Gastrocnemius medialis (tissue), 4 donors: ENCODE data around the gene TGM3. TPM values are rescaled to one million over a fixed set of nuclear protein-coding genes. Genes with fewer than 3 reads are reported as not detected.
"Not testable (repeated sequence)": the region's sequence is repeated elsewhere in the genome, so short reads cannot be mapped to it uniquely, and the experiment has no call there.

ENCODE experiments used
- ATAC-seq, 2 donors: fragments of 150-250 bp; one replicate each; pipeline ENCODE4 v1.9.1; 2016
- DNase-seq, 2 donors: peaks; one replicate each; pipeline ENCODE4 v3.0.0-alpha.2; 2019
- H3K27ac ChIP-seq, 4 donors: fragments of 200-600 bp; sonication (generic); 1 replicate in 1 of 4; 2 replicates in 3 of 4; pipeline ENCODE4 v1.5.1; 2016 to 2018; ENCODE audit warnings: mild to moderate bottlenecking in 2 of 4, moderate library complexity in 1 of 4
- H3K27me3 ChIP-seq, 3 donors: fragments of 200-600 bp; sonication (generic) in 2 of 3; 1 replicate in 1 of 3; 2 replicates in 2 of 3; pipeline versions ENCODE4 v1.5.1 to v1.6.0; 2016 to 2019; ENCODE audit warnings: mild to moderate bottlenecking in 1 of 3, moderate library complexity in 1 of 3
- H3K36me3 ChIP-seq, 2 donors: fragments of 200-600 bp; sonication (generic) in 1 of 2; one replicate each; pipeline ENCODE4 v1.5.1; 2017 to 2018
- H3K4me1 ChIP-seq, 2 donors: fragments of 200-600 bp; sonication (generic) in 1 of 2; one replicate each; pipeline ENCODE4 v1.5.1; 2016 to 2017; ENCODE audit warnings: mild to moderate bottlenecking in 2 of 2
- H3K4me3 ChIP-seq, 4 donors: fragments of 200-600 bp; sonication (generic) in 3 of 4; 1 replicate in 1 of 4; 2 replicates in 3 of 4; pipeline ENCODE4 v1.5.1; 2016 to 2019; ENCODE audit warnings: mild to moderate bottlenecking in 2 of 4
- H3K9me3 ChIP-seq, 3 donors: fragments of 200-600 bp; sonication (generic) in 2 of 3; 1 replicate in 1 of 3; 2 replicates in 2 of 3; pipeline ENCODE4 v1.5.1; 2016 to 2019
- POLR2A ChIP-seq, 2 donors: fragments of 450-650 bp; IDR thresholded peaks; one replicate each; pipeline ENCODE4 v1.6.1; 2017; ENCODE audit warnings: antibody characterized with exemption in 2 of 2, mild to moderate bottlenecking in 2 of 2, moderate library complexity in 2 of 2
- in situ Hi-C, 4 donors: fragments of 200-750 bp; cut with MboI; loops; one replicate each; pipeline versions ENCODE4 v1.15.0 to v1.8.0; 2017; ENCODE audit warnings: low sequenced_read_pairs in 4 of 4
- intact Hi-C: fragments of 100-400 bp; cut with DNase I; formaldehyde crosslinking; loops from one replicate; pipeline ENCODE4 v1.15.1; 2023; ENCODE audit warnings: low total_unique reads
- total RNA-seq, 4 donors: library from RNA; depleted of rRNA; stranded (reverse); fragments of >200 nt; gene quantifications; one replicate each; pipeline versions ENCODE4 v1.1.0 to v1.2.3, GENCODE V29; 2016
- TF ChIP-seq, protein P1 (sequence below), 5 experiments: fragments of 450-650 bp in 3 of 5; fragments of 200-600 bp in 2 of 5; sonication (generic) in 2 of 5; IDR thresholded peaks in 4 of 5; conservative IDR thresholded peaks in 1 of 5; 1 replicate in 4 of 5; 2 replicates in 1 of 5; pipeline ENCODE4 v1.5.1; 2016 to 2019; ENCODE audit warnings: antibody characterized with exemption in 5 of 5, mild to moderate bottlenecking in 3 of 5, moderate library complexity in 3 of 5

The TGM3 gene
- total RNA-seq, 4 donors from 2014 or later = not detected

DNA sequence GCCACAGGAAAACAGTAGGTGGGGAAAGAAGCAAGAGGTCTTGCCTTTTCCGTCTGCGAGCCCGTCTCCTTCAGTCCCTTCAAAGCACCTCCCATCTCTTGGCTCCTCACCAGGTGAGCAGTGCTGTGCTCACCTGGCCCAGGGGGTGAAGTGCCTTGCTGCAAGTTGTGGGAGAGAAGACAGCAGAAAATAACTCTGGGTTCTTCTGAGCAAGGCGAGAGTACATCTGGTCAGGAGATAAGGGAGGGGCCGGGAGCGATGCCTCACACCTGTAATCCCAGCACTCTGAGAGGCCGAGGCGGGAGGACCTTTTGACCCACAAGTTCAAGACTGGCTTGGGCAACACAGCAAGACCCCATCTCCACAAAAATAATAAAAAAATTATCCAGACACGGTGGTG is 35.6 kb upstream of the TGM3 start:
- ATAC-seq (no peak), DNase-seq (no peak)
- intact Hi-C loops (no loop called here), in situ Hi-C loops (no loop called here)
- H3K4me1 ChIP-seq = no peaks in the 10 kb centered on the region
- no peaks in the 10 kb centered on the region for H3K36me3 ChIP-seq
- no peaks in the 10 kb centered on the region for H3K9me3 ChIP-seq
- H3K27me3 ChIP-seq = no peaks in the 10 kb centered on the region
- H3K27ac ChIP-seq = no peak overlapping the region
- TF ChIP-seq, protein P1, sequence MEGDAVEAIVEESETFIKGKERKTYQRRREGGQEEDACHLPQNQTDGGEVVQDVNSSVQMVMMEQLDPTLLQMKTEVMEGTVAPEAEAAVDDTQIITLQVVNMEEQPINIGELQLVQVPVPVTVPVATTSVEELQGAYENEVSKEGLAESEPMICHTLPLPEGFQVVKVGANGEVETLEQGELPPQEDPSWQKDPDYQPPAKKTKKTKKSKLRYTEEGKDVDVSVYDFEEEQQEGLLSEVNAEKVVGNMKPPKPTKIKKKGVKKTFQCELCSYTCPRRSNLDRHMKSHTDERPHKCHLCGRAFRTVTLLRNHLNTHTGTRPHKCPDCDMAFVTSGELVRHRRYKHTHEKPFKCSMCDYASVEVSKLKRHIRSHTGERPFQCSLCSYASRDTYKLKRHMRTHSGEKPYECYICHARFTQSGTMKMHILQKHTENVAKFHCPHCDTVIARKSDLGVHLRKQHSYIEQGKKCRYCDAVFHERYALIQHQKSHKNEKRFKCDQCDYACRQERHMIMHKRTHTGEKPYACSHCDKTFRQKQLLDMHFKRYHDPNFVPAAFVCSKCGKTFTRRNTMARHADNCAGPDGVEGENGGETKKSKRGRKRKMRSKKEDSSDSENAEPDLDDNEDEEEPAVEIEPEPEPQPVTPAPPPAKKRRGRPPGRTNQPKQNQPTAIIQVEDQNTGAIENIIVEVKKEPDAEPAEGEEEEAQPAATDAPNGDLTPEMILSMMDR (IDR thresholded peaks at IDR 0.05 in 4 of 5, conservative IDR thresholded peaks at IDR 0.05 in 1 of 5) = no peak
- no peak for TF ChIP-seq POLR2A (IDR thresholded peaks at IDR 0.05)
- H3K4me3 ChIP-seq = no peak overlapping the region

DNA sequence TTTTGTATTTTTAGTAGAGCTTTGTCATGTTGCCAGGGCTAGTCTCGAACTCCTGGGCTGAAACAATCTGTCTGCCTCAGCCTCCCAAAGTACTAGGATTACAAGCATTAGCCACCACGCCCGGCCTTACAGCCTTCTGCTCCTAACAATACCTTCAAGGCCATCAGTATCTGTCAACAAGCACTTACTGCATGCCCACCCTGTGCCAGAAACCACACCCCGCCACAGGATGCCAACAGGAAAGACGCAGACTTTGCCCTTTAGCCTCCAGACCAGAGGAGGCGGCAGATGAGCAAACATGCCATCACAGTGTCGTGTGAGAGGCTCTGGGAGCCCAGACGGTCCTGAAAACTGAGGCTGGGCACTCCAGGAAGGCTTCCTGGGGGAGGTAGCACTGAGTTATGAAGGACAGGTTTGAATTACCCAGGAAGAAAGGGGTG is 34.7 kb upstream of the TGM3 start:
- DNase-seq (no peak), ATAC-seq (no peak)
- Histone ChIP-seq H3K9me3 (no peaks in the 10 kb centered on the region), H3K36me3 (no peaks in the 10 kb centered on the region), H3K4me3 (no peak overlapping the region), H3K27ac (no peak overlapping the region), H3K27me3 (no peaks in the 10 kb centered on the region), H3K4me1 (no peaks in the 10 kb centered on the region)
- in situ Hi-C loops = no loop called here
- no peak for TF ChIP-seq POLR2A (IDR thresholded peaks at IDR 0.05)
- TF ChIP-seq, protein P1 (IDR thresholded peaks at IDR 0.05 in 4 of 5, conservative IDR thresholded peaks at IDR 0.05 in 1 of 5) = no peak
- intact Hi-C loops = no loop called here

DNA sequence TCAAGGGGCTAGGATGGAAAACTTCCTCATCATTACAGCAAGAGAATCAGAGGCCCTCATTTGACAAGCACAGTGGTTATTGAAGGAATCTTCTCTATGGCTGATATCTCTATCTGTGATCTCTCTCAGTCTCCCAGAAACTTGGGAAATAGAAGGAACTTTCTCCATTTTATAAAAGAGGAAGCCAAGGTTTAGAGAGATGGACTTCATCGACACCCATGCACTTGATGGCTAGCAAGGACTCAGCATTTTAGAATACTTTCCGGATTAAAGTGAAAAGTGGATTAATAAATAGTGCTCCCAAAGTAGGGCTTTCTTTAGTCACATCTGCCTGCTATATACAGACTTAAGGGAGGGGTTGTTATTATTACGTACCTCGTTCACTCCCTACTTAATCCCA is 34.2 kb upstream of the TGM3 start:
- H3K9me3 ChIP-seq = no peaks in the 10 kb centered on the region
- H3K4me3 ChIP-seq = no peak overlapping the region
- intact Hi-C loops = no loop called here
- H3K4me1 ChIP-seq = no peaks in the 10 kb centered on the region
- ATAC-seq (no peak), DNase-seq (no peak)
- TF ChIP-seq, protein P1 (IDR thresholded peaks at IDR 0.05 in 4 of 5, conservative IDR thresholded peaks at IDR 0.05 in 1 of 5) = no peak
- no peak for TF ChIP-seq POLR2A (IDR thresholded peaks at IDR 0.05)
- in situ Hi-C loops = no loop called here
- H3K27me3 ChIP-seq = no peaks in the 10 kb centered on the region
- no peaks in the 10 kb centered on the region for H3K36me3 ChIP-seq
- no peak overlapping the region for H3K27ac ChIP-seq

DNA sequence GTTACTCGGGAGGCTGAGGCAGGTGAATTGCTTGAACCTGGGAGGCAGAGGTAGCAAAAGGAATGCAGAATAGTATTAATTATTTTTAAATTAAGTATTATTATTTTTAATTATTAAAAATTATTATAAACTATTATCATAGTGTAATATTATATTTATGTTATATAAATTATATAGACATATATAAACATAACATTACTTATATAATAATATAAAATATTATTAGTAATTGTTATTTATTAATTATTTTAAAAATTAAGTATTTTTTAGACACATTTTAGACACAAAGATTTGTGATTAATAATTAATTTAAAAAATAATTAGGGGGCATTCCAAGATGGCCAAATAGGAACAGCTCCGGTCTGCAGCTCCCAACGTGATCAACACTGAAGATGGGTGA is 31.7 kb upstream of the TGM3 start:
- intact Hi-C loops (no loop called here), in situ Hi-C loops (no loop called here)

DNA sequence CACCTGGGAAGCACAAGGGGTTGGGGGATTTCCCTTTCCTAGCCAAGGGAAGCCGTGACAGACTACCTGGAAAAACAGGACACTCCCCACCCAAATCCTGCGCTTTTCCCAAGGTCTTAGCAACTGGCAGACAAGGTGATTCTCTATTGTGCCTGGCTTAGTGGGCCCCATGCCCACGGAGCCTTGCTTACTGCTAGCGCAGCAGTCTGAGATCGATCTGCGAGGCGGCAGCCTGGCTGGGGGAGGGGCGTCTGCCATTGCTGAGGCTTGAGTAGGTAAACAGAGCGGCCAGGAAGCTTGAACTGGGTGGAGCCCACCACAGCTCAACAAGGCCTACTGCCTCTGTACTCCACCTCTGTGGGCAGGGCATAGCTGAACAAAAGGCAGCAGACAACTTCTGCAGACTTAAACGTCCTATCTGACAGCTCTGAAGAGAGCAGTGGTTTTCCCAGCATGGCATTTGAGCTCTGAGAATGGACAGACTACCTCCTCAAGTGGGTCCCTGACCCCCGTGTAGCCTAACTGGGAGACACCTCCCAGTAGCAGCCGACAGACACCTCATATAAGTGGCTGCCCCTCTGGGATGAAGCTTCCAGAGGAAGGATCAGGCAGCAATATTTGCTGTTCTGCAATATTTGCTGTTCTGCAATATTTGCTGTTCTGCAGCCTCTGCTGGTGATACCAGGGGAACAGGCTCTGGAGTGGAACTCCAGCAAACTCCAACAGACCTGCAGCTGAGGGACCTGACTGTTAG is 31.0 kb upstream of the TGM3 start:
- intact Hi-C loops, H3K4me1 ChIP-seq, ATAC-seq, H3K27me3 ChIP-seq, H3K9me3 ChIP-seq, DNase-seq, H3K4me3 ChIP-seq, in situ Hi-C loops, H3K36me3 ChIP-seq, H3K27ac ChIP-seq: not testable (repeated sequence)

More for the DNA sequence above, 31.7 kb upstream of the TGM3 start:
- H3K9me3 ChIP-seq = no peaks in the 10 kb centered on the region
- no peaks in the 10 kb centered on the region for H3K27me3 ChIP-seq
- H3K27ac ChIP-seq = no peak overlapping the region
- no peaks in the 10 kb centered on the region for H3K36me3 ChIP-seq
- H3K4me1 ChIP-seq = no peaks in the 10 kb centered on the region
- DNase-seq (no peak), ATAC-seq (no peak)
- no peak overlapping the region for H3K4me3 ChIP-seq
- TF ChIP-seq, protein P1 (IDR thresholded peaks at IDR 0.05 in 4 of 5, conservative IDR thresholded peaks at IDR 0.05 in 1 of 5) = no peak
- TF ChIP-seq POLR2A (IDR thresholded peaks at IDR 0.05) = no peak
